SK-N-MC (cell line): Measurements from ENCODE around the gene SELENOH.

Source experiments
- EZH2 ChIP-seq: fragments of 200-600 bp; sonication (generic); IDR thresholded peaks from one replicate; pipeline ENCODE4 v1.6.1; 2017; ENCODE audit warnings: antibody characterized with exemption
- POLR2AphosphoS5 ChIP-seq: IDR thresholded peaks from 2 replicates; pipeline ENCODE4 v1.6.1; 2012; ENCODE audit warnings: mild to moderate bottlenecking, low read depth, low read length, borderline replicate concordance

DNA sequence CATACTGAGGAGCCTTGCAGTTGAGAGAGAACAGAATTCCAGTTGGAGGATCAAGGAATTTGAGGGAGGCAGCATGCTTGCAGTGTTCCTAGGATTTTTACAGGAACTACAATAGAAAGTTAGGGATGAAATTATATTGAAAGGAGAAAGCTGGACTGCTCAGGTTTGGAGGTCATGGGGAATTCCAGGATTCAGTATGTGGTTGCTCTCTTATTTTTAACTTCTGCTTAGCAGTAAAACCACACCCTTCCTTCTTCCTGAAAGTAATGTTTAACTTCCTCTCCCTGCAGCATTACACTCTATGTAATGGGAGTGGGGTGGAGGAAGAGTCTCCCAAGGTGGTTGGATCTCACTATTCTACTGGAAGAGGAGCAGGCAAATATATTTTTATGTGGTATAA lies 51.6 kb downstream of the SELENOH start:
- TF ChIP-seq POLR2AphosphoS5 (no peak), EZH2 (no peak)
